Choroid plexus epithelial cell (primary cell): ENCODE measurements around the gene ATF7.

ENCODE experiments used
- DNase-seq: peaks from one replicate; pipeline ENCODE4 v3.0.0-alpha.2; 2010; ENCODE audit warnings: low read depth
- H3K4me3 ChIP-seq: 2 replicates; pipeline ENCODE4 v1.5.1; 2011; ENCODE audit warnings: low read depth, mild to moderate bottlenecking, control low read depth, low read length, moderate library complexity
- TF ChIP-seq, protein P1 (sequence below): conservative IDR thresholded peaks from 2 replicates; pipeline ENCODE4 v1.5.1; 2011; ENCODE audit warnings: low read depth, mild to moderate bottlenecking, control low read depth, inconsistent platforms, low read length, moderate library complexity

Gene ATF7

DNA sequence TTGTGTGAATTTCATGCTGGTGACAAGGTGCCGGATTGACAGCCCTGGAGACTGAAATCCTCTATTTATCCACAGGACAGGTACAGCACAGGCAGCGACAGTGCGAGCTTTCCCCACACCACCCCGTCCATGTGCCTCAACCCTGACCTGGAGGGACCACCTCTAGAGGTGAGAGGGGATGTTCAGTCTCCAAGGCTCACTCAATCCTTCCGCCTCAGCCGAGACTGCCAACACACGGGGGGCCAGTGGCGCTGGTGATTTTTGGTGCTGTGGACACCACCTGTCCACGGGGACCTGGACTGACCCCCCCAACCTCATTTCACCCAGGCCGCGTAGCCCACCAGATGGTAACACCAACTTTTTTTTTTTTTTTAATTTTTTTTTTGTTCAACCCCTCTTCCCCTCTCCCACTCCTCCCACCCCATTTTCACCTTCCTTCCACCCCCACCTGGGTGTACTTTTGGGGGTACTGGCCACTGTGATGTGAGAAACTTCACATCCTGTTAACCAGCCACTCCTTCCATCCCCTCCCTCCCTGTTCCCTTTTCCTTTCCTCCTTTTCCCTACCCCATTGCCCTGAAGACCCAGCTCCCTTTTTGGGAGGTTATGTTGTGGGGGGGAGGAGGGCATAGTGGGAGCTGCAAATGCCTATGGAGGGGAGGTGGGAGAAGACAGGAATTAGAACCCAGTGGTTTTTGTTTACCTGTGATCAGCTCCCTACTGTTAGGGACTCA is 161.3 kb downstream of the ATF7 start:
- no peak overlapping the region for H3K4me3 ChIP-seq
- DNase-seq: no peak
- TF ChIP-seq, protein P1, sequence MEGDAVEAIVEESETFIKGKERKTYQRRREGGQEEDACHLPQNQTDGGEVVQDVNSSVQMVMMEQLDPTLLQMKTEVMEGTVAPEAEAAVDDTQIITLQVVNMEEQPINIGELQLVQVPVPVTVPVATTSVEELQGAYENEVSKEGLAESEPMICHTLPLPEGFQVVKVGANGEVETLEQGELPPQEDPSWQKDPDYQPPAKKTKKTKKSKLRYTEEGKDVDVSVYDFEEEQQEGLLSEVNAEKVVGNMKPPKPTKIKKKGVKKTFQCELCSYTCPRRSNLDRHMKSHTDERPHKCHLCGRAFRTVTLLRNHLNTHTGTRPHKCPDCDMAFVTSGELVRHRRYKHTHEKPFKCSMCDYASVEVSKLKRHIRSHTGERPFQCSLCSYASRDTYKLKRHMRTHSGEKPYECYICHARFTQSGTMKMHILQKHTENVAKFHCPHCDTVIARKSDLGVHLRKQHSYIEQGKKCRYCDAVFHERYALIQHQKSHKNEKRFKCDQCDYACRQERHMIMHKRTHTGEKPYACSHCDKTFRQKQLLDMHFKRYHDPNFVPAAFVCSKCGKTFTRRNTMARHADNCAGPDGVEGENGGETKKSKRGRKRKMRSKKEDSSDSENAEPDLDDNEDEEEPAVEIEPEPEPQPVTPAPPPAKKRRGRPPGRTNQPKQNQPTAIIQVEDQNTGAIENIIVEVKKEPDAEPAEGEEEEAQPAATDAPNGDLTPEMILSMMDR: no peak

DNA sequence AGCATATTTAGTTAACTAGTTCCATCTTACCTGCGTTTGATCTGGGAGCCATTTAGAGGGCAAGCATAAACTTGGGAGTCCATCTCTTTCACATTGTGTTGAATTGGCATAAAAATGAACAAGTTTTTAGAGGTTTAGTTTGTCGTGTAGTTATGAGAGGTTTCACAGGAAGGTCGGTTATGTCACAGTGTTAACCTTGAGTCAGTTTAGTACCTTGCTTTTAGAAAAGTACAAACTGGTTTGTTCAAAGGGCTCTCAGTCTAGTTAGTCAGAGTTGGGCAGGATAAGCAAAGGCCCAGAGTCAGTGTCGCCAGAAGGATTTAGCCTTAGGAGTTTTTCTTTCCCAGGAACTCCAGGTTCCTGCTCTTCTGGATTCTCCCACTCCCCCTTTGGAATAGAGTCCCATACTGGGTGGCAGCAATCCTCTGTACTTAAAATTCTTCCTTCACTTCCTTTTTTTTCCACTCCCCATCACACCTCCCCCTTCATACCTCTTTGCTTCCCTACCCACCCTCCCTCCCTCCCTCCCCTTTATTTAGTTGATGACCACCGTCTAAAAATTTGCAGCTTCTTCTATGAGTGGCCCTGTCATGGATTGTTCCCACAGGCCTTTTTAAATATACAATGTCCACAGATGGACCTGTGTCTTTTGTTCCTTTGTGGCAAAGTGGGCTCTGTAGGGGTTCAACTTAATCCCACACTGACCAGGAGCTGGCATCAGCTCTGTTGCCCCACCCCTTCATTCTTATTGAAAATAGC is 162.2 kb downstream of the ATF7 start:
- TF ChIP-seq, protein P1: no peak
- no peak overlapping the region for H3K4me3 ChIP-seq
- DNase-seq: no peak

- no peak overlapping the region for H3K4me3 ChIP-seq
- TF ChIP-seq, protein P1: no peak
- DNase-seq: no peak
Measured at GRCh38 chr12:53462935-53463334, 163.2 kb downstream of the ATF7 start.

GRCh38 chr12:53461591-53461990 is 164.6 kb downstream of the ATF7 start:
- TF ChIP-seq, protein P1: no peak

DNA sequence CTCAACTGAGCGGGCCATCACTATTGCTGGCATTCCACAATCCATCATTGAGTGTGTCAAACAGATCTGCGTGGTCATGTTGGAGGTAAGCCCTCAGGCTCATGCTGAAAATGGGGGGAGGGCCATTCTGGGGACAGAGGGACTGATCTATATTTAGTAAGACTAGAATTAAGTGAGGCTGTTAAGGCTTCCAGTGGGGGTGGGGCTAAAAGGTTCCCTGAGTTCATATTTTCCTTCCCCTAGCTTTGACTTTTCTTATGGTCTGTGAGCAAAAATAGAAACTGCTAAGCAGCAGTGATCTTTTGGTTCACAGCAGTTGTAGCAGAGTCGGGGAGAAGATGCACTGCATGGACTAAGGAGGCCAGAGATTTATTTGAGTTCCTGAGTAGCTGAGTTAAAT is 165.1 kb downstream of the ATF7 start:
- DNase-seq: no peak
- no peak overlapping the region for H3K4me3 ChIP-seq
- TF ChIP-seq, protein P1: no peak

More at GRCh38 chr12:53461591-53461990, 164.6 kb downstream of the ATF7 start:
- DNase-seq: no peak
- H3K4me3 ChIP-seq: no peak overlapping the region

GRCh38 chr12:53459097-53459496 is 167.1 kb downstream of the ATF7 start:
- DNase-seq: no peak
- TF ChIP-seq, protein P1: no peak
- H3K4me3 ChIP-seq: no peak overlapping the region
